Stimulated activated naive CD8-positive, alpha-beta T cell treated with anti-CD3 and anti-CD28 coated beads, Interleukin-15, amount 100 ng/mL, for 72 hours (primary cell): ENCODE data around the gene ADM.

Experiments
- ATAC-seq: fragments of 150-1000 bp; cut with Tn5 transposase; 2 replicates; pipeline ENCODE4 v1.10.0; 2021; ENCODE audit warnings: mild to moderate bottlenecking, moderate library complexity
- DNase-seq, 2 donors: peaks; one replicate each; pipeline ENCODE4 v3.0.0; 2021 to 2022
- H3K27ac Mint-ChIP-seq, 2 donors: one replicate each; pipeline ENCODE4 v1.8.0; 2022; ENCODE audit warnings: mild to moderate bottlenecking in 2 of 2, mixed read lengths in 2 of 2, moderate library complexity in 2 of 2
- H3K27me3 Mint-ChIP-seq: one replicate; pipeline ENCODE4 v1.8.0; 2022; ENCODE audit warnings: mixed read lengths
- H3K4me1 Mint-ChIP-seq: one replicate; pipeline ENCODE4 v1.8.0; 2022; ENCODE audit warnings: mild to moderate bottlenecking, mixed read lengths
- H3K4me3 Mint-ChIP-seq, 2 donors: one replicate each; pipeline ENCODE4 v1.8.0; 2022; ENCODE audit warnings: mild to moderate bottlenecking in 2 of 2, mixed read lengths in 2 of 2, moderate library complexity in 1 of 2
- H3K9me3 Mint-ChIP-seq, 2 donors: one replicate each; pipeline ENCODE4 v1.8.0; 2022; ENCODE audit warnings: mixed read lengths in 2 of 2

ADM gene

GRCh38 chr11:10317151-10317755 lies 12.4 kb downstream of the ADM start:
- no peak for ATAC-seq
- Mint-ChIP-seq H3K9me3 (no peaks in the 10 kb centered on the region), H3K4me3 (no peak overlapping the region), H3K27ac (no peak overlapping the region), H3K4me1 (peaks cover 22% of the 10 kb centered on the region), H3K27me3 (peaks cover 10% of the 10 kb centered on the region)
- DNase-seq = no peak

- DNase-seq = no peak
- Mint-ChIP-seq H3K9me3 (no peaks in the 10 kb centered on the region), H3K27ac (peak overlapping the region in 1 of 2 donors; percentile 20), H3K4me1 (peaks cover 29% of the 10 kb centered on the region), H3K4me3 (no peak overlapping the region), H3K27me3 (peaks cover 10% of the 10 kb centered on the region)
- no peak for ATAC-seq
Observed at GRCh38 chr11:10317776-10318526, 13.1 kb downstream of the ADM start.

GRCh38 chr11:10318527-10318802 lies 13.6 kb downstream of the ADM start:
- Mint-ChIP-seq H3K4me1 (peaks cover 34% of the 10 kb centered on the region), H3K27ac (peak overlapping the region in 1 of 2 donors; percentile 20)

GRCh38 chr11:10319702-10320558 lies 15.1 kb downstream of the ADM start:
- DNase-seq (no peak), ATAC-seq (no peak)
- no peak overlapping the region for H3K4me3 Mint-ChIP-seq
- no peaks in the 10 kb centered on the region for H3K9me3 Mint-ChIP-seq
- no peak overlapping the region for H3K27ac Mint-ChIP-seq
- peaks cover 27% of the 10 kb centered on the region for H3K27me3 Mint-ChIP-seq
- peaks cover 37% of the 10 kb centered on the region for H3K4me1 Mint-ChIP-seq

More at GRCh38 chr11:10318527-10318802, 13.6 kb downstream of the ADM start:
- Mint-ChIP-seq H3K27me3 (peaks cover 14% of the 10 kb centered on the region), H3K9me3 (no peaks in the 10 kb centered on the region), H3K4me3 (no peak overlapping the region)
- ATAC-seq = no peak
- no peak for DNase-seq

GRCh38 chr11:10320736-10321465 lies 16.0 kb downstream of the ADM start:
- Mint-ChIP-seq H3K9me3 (no peaks in the 10 kb centered on the region), H3K4me1 (peaks cover 37% of the 10 kb centered on the region), H3K27me3 (peaks cover 27% of the 10 kb centered on the region), H3K27ac (no peak overlapping the region), H3K4me3 (no peak overlapping the region)
- ATAC-seq (no peak), DNase-seq (no peak)

GRCh38 chr11:10322401-10322800 lies 17.5 kb downstream of the ADM start:
- Mint-ChIP-seq H3K4me3 (peak overlapping the region; percentile 7 to 64), H3K9me3 (no peaks in the 10 kb centered on the region), H3K4me1 (peaks cover 30% of the 10 kb centered on the region), H3K27me3 (peaks cover 18% of the 10 kb centered on the region), H3K27ac (peak overlapping the region; percentile 60 to 98)
- DNase-seq = no peak
- no peak for ATAC-seq

- Mint-ChIP-seq H3K4me3 (peak overlapping the region; percentile 7 to 64), H3K27ac (peak overlapping the region; percentile 60 to 98), H3K9me3 (no peaks in the 10 kb centered on the region), H3K27me3 (peaks cover 22% of the 10 kb centered on the region), H3K4me1 (peaks cover 24% of the 10 kb centered on the region)
- peak; percentile 85 for ATAC-seq
- DNase-seq = peak; percentile 48 to 51
Observed at GRCh38 chr11:10322830-10323792, 18.2 kb downstream of the ADM start.

GRCh38 chr11:10323793-10324170 lies 18.9 kb downstream of the ADM start:
- Mint-ChIP-seq H3K27me3 (peaks cover 28% of the 10 kb centered on the region), H3K4me1 (peaks cover 24% of the 10 kb centered on the region), H3K9me3 (no peaks in the 10 kb centered on the region), H3K27ac (no peak overlapping the region), H3K4me3 (no peak overlapping the region)
- ATAC-seq (no peak), DNase-seq (no peak)

- Mint-ChIP-seq H3K4me3 (no peak overlapping the region), H3K27me3 (peaks cover 29% of the 10 kb centered on the region), H3K4me1 (peaks cover 24% of the 10 kb centered on the region), H3K27ac (peak overlapping the region in 1 of 2 donors; percentile 4), H3K9me3 (no peaks in the 10 kb centered on the region)
- ATAC-seq (no peak), DNase-seq (no peak)
Observed at GRCh38 chr11:10324474-10324873, 19.6 kb downstream of the ADM start.

GRCh38 chr11:10325277-10326011 lies 20.6 kb downstream of the ADM start:
- no peak overlapping the region for H3K27ac Mint-ChIP-seq
- H3K4me1 Mint-ChIP-seq = peaks cover 24% of the 10 kb centered on the region
- no peak for DNase-seq
- H3K4me3 Mint-ChIP-seq = no peak overlapping the region
- H3K27me3 Mint-ChIP-seq = peaks cover 29% of the 10 kb centered on the region
- no peak for ATAC-seq
- H3K9me3 Mint-ChIP-seq = no peaks in the 10 kb centered on the region

- no peak for ATAC-seq
- H3K27ac Mint-ChIP-seq = peak overlapping the region; percentile 70 to 94
- H3K4me3 Mint-ChIP-seq = no peak overlapping the region
- H3K27me3 Mint-ChIP-seq = peaks cover 29% of the 10 kb centered on the region
- peaks cover 24% of the 10 kb centered on the region for H3K4me1 Mint-ChIP-seq
- no peak for DNase-seq
- H3K9me3 Mint-ChIP-seq = no peaks in the 10 kb centered on the region
Observed at GRCh38 chr11:10326012-10326964, 21.4 kb downstream of the ADM start.

GRCh38 chr11:10327254-10327653 lies 22.4 kb downstream of the ADM start:
- Mint-ChIP-seq H3K9me3 (no peaks in the 10 kb centered on the region), H3K27me3 (peaks cover 29% of the 10 kb centered on the region), H3K4me1 (peaks cover 23% of the 10 kb centered on the region), H3K27ac (no peak overlapping the region), H3K4me3 (no peak overlapping the region)
- DNase-seq (no peak), ATAC-seq (no peak)
